Prostate gland (tissue), 2 donors: ENCODE data around the gene PAM16. TPM values are rescaled to one million over a fixed set of nuclear protein-coding genes. Genes with fewer than 3 reads are reported as not detected.
A peak's percentile ranks its signal among the peaks of the same experiment; 100 is the strongest.

Experiments used
- DNase-seq: peaks from one replicate; pipeline ENCODE4 v3.0.0-alpha.2; 2019; ENCODE audit warnings: low spot score
- H3K27ac ChIP-seq, 2 donors: fragments of 200-600 bp; sonication (generic); 2 replicates each; pipeline ENCODE4 v1.5.1; 2017 to 2019
- H3K27me3 ChIP-seq: fragments of 200-600 bp; sonication (generic); replicated peaks from 2 replicates; pipeline ENCODE4 v1.5.1; 2019; ENCODE audit not compliant: insufficient read depth
- H3K36me3 ChIP-seq, 2 donors: fragments of 200-600 bp; sonication (generic); 1 replicate in 1 of 2; 2 replicates in 1 of 2; pipeline versions ENCODE4 v1.5.1 to v1.8.1; 2017 to 2019
- H3K4me1 ChIP-seq: fragments of 200-600 bp; sonication (generic); replicated peaks from 2 replicates; pipeline ENCODE4 v1.5.1; 2019
- H3K4me3 ChIP-seq, 2 donors: fragments of 200-600 bp; sonication (generic); 2 replicates each; pipeline ENCODE4 v1.5.1; 2017 to 2019
- H3K9me3 ChIP-seq: fragments of 200-600 bp; sonication (generic); 2 replicates; pipeline ENCODE4 v1.5.1; 2017
- CTCF ChIP-seq, 4 experiments: fragments of 200-600 bp in 2 of 4; fragments of 450-650 bp in 2 of 4; sonication (generic) in 2 of 4; IDR thresholded peaks; 1 replicate in 3 of 4; 2 replicates in 1 of 4; pipeline ENCODE4 v1.5.1; 2016 to 2019; ENCODE audit warnings: antibody characterized with exemption in 4 of 4, mild to moderate bottlenecking in 2 of 4, moderate library complexity in 2 of 4
- POLR2A ChIP-seq: fragments of 450-650 bp; IDR thresholded peaks from one replicate; pipeline ENCODE4 v1.6.1; 2016; ENCODE audit warnings: antibody characterized with exemption, mild to moderate bottlenecking
- POLR2AphosphoS5 ChIP-seq: sonication (generic); formaldehyde crosslinking; IDR thresholded peaks from one replicate; pipeline ENCODE4 v1.6.1; 2017; ENCODE audit warnings: antibody characterized with exemption
- WGBS: methylation state at CpG from one replicate; pipeline ENCODE4 v1.1.5; 2018; 5-methylcytosine and 5-hydroxymethylcytosine counted together
- intact Hi-C: fragments of 100-400 bp; cut with DNase I; formaldehyde crosslinking; loops from one replicate; pipeline ENCODE4 v1.14.2; 2022
- total RNA-seq, 2 donors: library from RNA; depleted of rRNA; stranded (reverse); fragments of >200 nt; gene quantifications; one replicate each; pipeline ENCODE4 v1.1.0, GENCODE V29; 2016

PAM16 gene
- total RNA-seq, 2 donors from 2014 or later, result 28.6 to 100 TPM

DNA sequence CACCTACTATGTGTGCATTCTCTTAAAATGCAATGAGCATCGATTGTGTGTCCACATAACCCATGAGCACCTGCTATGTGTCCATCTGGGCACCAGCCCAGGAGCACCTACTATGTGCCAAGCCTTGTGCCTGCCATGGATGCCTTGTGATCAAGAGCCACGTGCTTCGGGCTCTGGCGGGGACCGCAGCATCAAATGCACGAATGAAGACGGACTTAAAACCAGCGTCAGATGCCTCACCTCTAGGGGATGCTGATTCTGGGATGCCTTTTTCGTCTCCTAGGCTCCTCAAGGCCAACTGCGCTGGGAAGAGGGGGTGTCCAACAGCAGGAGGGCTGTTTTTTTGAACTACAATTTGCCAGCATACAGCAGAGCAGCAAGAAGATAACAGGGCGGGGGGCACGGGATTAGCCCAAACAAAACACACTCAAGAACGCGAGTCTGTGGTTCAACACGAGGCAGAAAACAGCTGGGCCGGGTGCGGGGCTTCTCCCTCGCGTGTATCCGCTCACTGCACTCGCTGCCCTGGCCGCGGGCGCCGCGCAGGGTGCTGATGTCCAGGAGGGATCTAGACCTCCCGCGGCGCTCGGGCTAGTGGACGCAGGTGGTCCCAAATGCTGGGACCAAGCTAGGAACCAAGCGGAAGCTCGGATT, 36.5 kb downstream of the PAM16 start:
- Histone ChIP-seq H3K27ac (peak overlapping the region; percentile 81 to 86), H3K9me3 (no peaks in the 10 kb centered on the region), H3K36me3 (no peaks in the 10 kb centered on the region), H3K27me3 (no peaks in the 10 kb centered on the region), H3K4me3 (peak overlapping the region; percentile 53 to 63), H3K4me1 (peaks cover 3% of the 10 kb centered on the region)
- TF ChIP-seq POLR2A (no peak), POLR2AphosphoS5 (no peak)
- DNase-seq, result no peak
- intact Hi-C loops, result loop anchor here (5.0 kb wide), 1 partner anchor 42 kb away; the partner anchor contains the start of gene TFAP4
- WGBS, result 1% methylated on average over 33 of the region's 33 CpGs

DNA sequence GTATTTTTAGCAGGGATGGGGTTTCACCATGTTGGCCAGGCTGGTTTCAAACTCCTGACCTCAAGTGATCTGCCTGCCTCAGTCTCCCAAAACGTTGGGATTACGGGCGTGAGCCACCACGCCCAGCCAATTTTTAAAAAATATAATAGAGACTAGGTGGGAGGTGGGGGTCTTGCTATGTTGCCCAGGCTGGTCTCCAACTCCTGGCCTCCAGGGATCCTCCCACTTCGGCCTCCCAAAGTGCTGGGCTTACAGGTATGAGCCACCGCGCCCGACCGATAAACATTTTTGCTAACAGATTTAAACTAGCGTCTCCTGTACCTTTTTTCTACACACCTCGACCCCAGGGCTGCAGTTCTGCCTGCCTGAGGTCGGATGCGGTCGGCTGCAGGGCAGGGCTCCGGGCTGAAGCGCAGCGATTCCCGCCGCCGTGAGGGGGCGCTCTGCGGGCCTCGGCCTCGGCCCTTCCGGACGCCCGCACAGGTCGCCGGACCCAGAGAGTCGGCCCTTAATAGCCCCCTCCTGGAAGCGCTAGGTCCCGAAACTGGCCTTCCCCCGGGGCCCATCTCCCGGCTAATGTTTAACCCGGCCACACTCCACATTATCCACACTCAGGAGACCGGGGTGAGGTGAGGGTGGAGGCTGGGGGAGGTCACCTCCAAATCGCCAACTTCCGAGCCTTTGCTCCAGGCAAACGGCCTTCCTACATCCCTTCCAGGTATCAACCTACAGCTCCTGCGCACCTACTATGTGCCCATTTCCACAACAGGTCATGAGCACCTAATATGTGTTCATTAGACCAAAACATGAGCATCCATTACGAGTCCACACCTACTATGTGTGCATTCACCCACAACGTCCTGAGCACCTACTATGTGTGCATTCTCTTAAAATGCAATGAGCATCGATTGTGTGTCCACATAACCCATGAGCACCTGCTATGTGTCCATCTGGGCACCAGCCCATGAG, 37.3 kb downstream of the PAM16 start:
- H3K4me3 ChIP-seq, result no peak overlapping the region
- no peak overlapping the region for H3K27ac ChIP-seq
- no peaks in the 10 kb centered on the region for H3K27me3 ChIP-seq
- H3K9me3 ChIP-seq, result no peaks in the 10 kb centered on the region
- no peak for DNase-seq
- H3K36me3 ChIP-seq, result no peaks in the 10 kb centered on the region
- TF ChIP-seq POLR2AphosphoS5 (no peak), CTCF (IDR thresholded peaks at IDR 0.05) (peak in 2 of 4 experiments; percentile 35 to 54)
- WGBS, result 19% methylated on average over 43 of the region's 43 CpGs
- intact Hi-C loops, result no loop called here
- peaks cover 3% of the 10 kb centered on the region for H3K4me1 ChIP-seq

GRCh38 chr16:4309833-4310266, 41.3 kb downstream of the PAM16 start:
- 30% methylated on average over 11 of the region's 11 CpGs for WGBS
- Histone ChIP-seq H3K4me3 (no peak overlapping the region), H3K9me3 (no peaks in the 10 kb centered on the region), H3K36me3 (no peaks in the 10 kb centered on the region), H3K4me1 (no peaks in the 10 kb centered on the region), H3K27ac (no peak overlapping the region), H3K27me3 (no peaks in the 10 kb centered on the region)
- intact Hi-C loops, result no loop called here
- DNase-seq, result no peak
- TF ChIP-seq CTCF (IDR thresholded peaks at IDR 0.05) (peak in 3 of 4 experiments; percentile 23 to 67 (median 46)), POLR2A (no peak)

DNA sequence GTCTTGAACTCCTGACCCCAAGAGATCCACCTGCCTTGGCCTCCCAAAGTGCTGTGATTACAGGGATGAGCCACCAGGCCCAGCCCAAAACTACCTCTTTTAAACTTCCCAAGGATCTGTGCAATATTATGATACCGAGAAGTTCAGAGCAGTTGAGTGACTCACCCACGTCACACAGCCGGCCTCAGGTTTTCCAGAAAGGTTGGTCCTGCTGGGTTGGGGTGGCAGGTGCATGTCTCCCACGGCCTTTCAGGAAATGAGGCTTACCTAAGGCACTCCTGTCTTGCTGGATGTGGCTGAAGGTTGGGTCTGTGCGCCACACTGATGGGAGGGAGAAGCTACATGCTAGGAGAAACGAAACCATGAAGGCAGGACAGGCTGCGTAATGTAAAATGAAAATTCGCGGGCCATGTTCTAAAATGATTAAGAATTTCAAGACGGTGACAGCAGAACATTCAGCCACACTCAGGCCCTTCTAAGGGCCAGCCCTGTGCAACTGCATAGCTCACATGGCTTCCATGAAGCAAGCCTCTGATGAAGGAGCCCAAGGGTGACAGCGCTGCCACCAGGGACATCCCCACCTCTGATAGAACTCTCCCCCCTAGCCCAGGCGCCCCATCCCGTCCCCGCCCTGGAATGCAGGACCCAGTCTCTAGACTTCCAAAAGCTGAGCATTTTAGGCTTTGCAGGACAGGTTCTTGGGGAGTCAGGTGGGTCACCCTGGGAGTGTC, 41.9 kb downstream of the PAM16 start:
- H3K36me3 ChIP-seq, result no peaks in the 10 kb centered on the region
- no peak overlapping the region for H3K4me3 ChIP-seq
- TF ChIP-seq POLR2A (no peak), POLR2AphosphoS5 (no peak), CTCF (IDR thresholded peaks at IDR 0.05) (no peak)
- 86% methylated on average over 14 of the region's 14 CpGs for WGBS
- no peaks in the 10 kb centered on the region for H3K9me3 ChIP-seq
- H3K27ac ChIP-seq, result no peak overlapping the region
- no peaks in the 10 kb centered on the region for H3K27me3 ChIP-seq
- intact Hi-C loops, result no loop called here
- no peaks in the 10 kb centered on the region for H3K4me1 ChIP-seq
- no peak for DNase-seq
